A673 (cell line): ENCODE results near the gene FSTL4. TPM values are rescaled to one million over a fixed set of nuclear protein-coding genes. Genes with fewer than 3 reads are reported as not detected.

Experiments
- BruUV-seq: library from RNA; stranded (reverse); fragments of 400-500 nt; replicated peaks from 2 replicates; lab custom pipeline; 2021; lab: Mats Ljungman, UMichigan
- CTCF ChIA-PET: fragments of 300-600 bp; sonication (Branson Sonifier 250); formaldehyde crosslinking; loops from one replicate; lab custom pipeline; 2022; ENCODE audit warnings: antibody characterized with exemption; lab: Charles Lee
- POLR2A ChIA-PET: fragments of 300-600 bp; sonication (Branson Sonifier 250); formaldehyde crosslinking; loops from one replicate; lab custom pipeline; 2022; ENCODE audit warnings: antibody characterized with exemption; ENCODE audit not compliant: low non-redundant PET; lab: Charles Lee
- DNase-seq: peaks from one replicate; pipeline ENCODE4 v3.0.0-alpha.2; 2015; ENCODE audit warnings: low spot score
- H3K27ac ChIP-seq: fragments of 200-600 bp; sonication (generic); 2 replicates; pipeline ENCODE4 v1.5.1; 2016; ENCODE audit warnings: mixed run types, low read depth, mild to moderate bottlenecking, mixed read lengths, antibody characterized with exemption, low read length; ENCODE audit not compliant: poor library complexity, severe bottlenecking
- H3K27me3 ChIP-seq: fragments of 200-600 bp; sonication (generic); replicated peaks from 2 replicates; pipeline ENCODE4 v1.6.1; 2017; ENCODE audit warnings: mixed run types, low read depth, mild to moderate bottlenecking, mixed read lengths, antibody characterized with exemption, low read length; ENCODE audit not compliant: insufficient read depth, poor library complexity
- H3K36me3 ChIP-seq: fragments of 200-600 bp; sonication (generic); 2 replicates; pipeline ENCODE4 v1.6.1; 2016; ENCODE audit warnings: mixed run types, mild to moderate bottlenecking, mixed read lengths, antibody characterized with exemption, low read length; ENCODE audit not compliant: insufficient read depth, poor library complexity, severe bottlenecking
- H3K4me1 ChIP-seq: fragments of 200-600 bp; sonication (generic); 2 replicates; pipeline ENCODE4 v1.6.1; 2017; ENCODE audit warnings: mixed run types, mild to moderate bottlenecking, mixed read lengths, antibody characterized with exemption, low read length; ENCODE audit not compliant: insufficient read depth, poor library complexity, severe bottlenecking
- H3K4me3 ChIP-seq: fragments of 200-600 bp; sonication (generic); 2 replicates; pipeline ENCODE4 v1.5.1; 2016; ENCODE audit warnings: low read depth, mixed run types, mild to moderate bottlenecking, mixed read lengths, low read length; ENCODE audit not compliant: poor library complexity, severe bottlenecking
- H3K9me3 ChIP-seq: fragments of 200-600 bp; sonication (generic); 2 replicates; pipeline ENCODE4 v1.6.1; 2016; ENCODE audit warnings: mixed run types, low read depth, mild to moderate bottlenecking, mixed read lengths, antibody characterized with exemption, low read length; ENCODE audit not compliant: poor library complexity, severe bottlenecking
- CTCF ChIP-seq: fragments of 300-800, 200-600 bp; sonication (generic); conservative IDR thresholded peaks from 2 replicates; pipeline ENCODE4 v1.5.1; 2017; ENCODE audit warnings: low read depth, mild to moderate bottlenecking, antibody characterized with exemption, low read length, moderate library complexity, mixed read lengths
- EZH2 ChIP-seq: fragments of 200-600 bp; sonication (generic); IDR thresholded peaks from 2 replicates; pipeline ENCODE4 v1.6.1; 2017; ENCODE audit warnings: borderline replicate concordance, low read depth, mild to moderate bottlenecking, mixed read lengths, antibody characterized with exemption, low read length; ENCODE audit not compliant: poor library complexity, severe bottlenecking
- intact Hi-C: fragments of 100-400 bp; cut with micrococcal nuclease; formaldehyde crosslinking; loops from one replicate; pipeline ENCODE4 v1.10.0; 2022; ENCODE audit not compliant: unreplicated experiment
- total RNA-seq: library from RNA; stranded (reverse); gene quantifications from 2 replicates; pipeline ENCODE4 v1.2.3, GENCODE V29; 2021

FSTL4 gene
- total RNA-seq, 1 experiment from 2014 or later: 0.86 TPM

GRCh38 chr5:133433641-133434040, 178.7 kb downstream of the FSTL4 start:
- ChIA-PET CTCF (interaction anchor here (1.2 kb wide), 1 partner anchor 12 kb away, joined by 3 read pairs; no protein-coding TSS in a partner anchor), POLR2A (no interaction called here)
- intact Hi-C loops: no loop called here
- no peaks in the 10 kb centered on the region for H3K27me3 ChIP-seq
- H3K4me3 ChIP-seq: no peak overlapping the region
- H3K36me3 ChIP-seq: no peaks in the 10 kb centered on the region
- no peak for DNase-seq
- H3K9me3 ChIP-seq: no peaks in the 10 kb centered on the region
- TF ChIP-seq CTCF (no peak), EZH2 (no peak)
- H3K4me1 ChIP-seq: no peaks in the 10 kb centered on the region
- BruUV-seq: no TSS peak
- H3K27ac ChIP-seq: no peak overlapping the region

GRCh38 chr5:133432956-133433532, 179.3 kb downstream of the FSTL4 start:
- H3K27ac ChIP-seq: no peak overlapping the region
- POLR2A ChIA-PET: no interaction called here
- BruUV-seq: no TSS peak
- intact Hi-C loops: no loop called here
- H3K36me3 ChIP-seq: no peaks in the 10 kb centered on the region
- H3K27me3 ChIP-seq: no peaks in the 10 kb centered on the region
- no peaks in the 10 kb centered on the region for H3K9me3 ChIP-seq
- no peak overlapping the region for H3K4me3 ChIP-seq
- DNase-seq: no peak
- H3K4me1 ChIP-seq: no peaks in the 10 kb centered on the region
- CTCF ChIA-PET: interaction anchor here (1.2 kb wide), 1 partner anchor 12 kb away, joined by 3 read pairs; no protein-coding TSS in a partner anchor
- TF ChIP-seq CTCF (no peak), EZH2 (no peak)

- Histone ChIP-seq H3K9me3 (no peaks in the 10 kb centered on the region), H3K4me1 (no peaks in the 10 kb centered on the region), H3K27ac (no peak overlapping the region), H3K27me3 (no peaks in the 10 kb centered on the region), H3K4me3 (no peak overlapping the region), H3K36me3 (no peaks in the 10 kb centered on the region)
- no peak for TF ChIP-seq EZH2
- no peak for TF ChIP-seq CTCF
- ChIA-PET POLR2A (no interaction called here), CTCF (no interaction called here)
- no peak for DNase-seq
- BruUV-seq: no TSS peak
- intact Hi-C loops: no loop called here
Observed at GRCh38 chr5:133431326-133431865, 180.9 kb downstream of the FSTL4 start.
